Measurements from ENCODE around the gene PSMD9. TPM values are rescaled to one million over a fixed set of nuclear protein-coding genes. Genes with fewer than 3 reads are reported as not detected.

The PSMD9 gene
- total RNA-seq, 4 donors from 2014 or later = 2.4 to 312 (median 46.0) TPM

- no peaks in the 10 kb centered on the region for H3K9me3 ChIP-seq
- H3K4me3 ChIP-seq = no peak overlapping the region
- TF ChIP-seq CTCF (IDR thresholded peaks at IDR 0.05) (no peak), POLR2A (IDR thresholded peaks at IDR 0.05) (no peak)
- intact Hi-C loops (cut with DNase I; ENCODE audit: low total_unique reads) = no loop called here
- DNase-seq = no peak
- no peaks in the 10 kb centered on the region for H3K4me1 ChIP-seq
- H3K36me3 ChIP-seq = no peaks in the 10 kb centered on the region
- no peak overlapping the region for H3K27ac ChIP-seq
- H3K27me3 ChIP-seq = no peaks in the 10 kb centered on the region
Measured at GRCh38 chr12:121966959-121967358, 78.4 kb downstream of the PSMD9 start.

Small RNA genes lying within 50 kb of the gene (small RNA-seq; reads per million reads assigned to genes)
- gene AC069503.3 (not detected), gene RF00017 (not detected), gene RNU7-170P (not detected)

Other genes with a start within 250 kb of the PSMD9 start
- 1 to 10 TPM in 1 of 4 donors, under 1 TPM in 1, not detected in 2; 0.27 to 1.9 TPM for gene MORN3, start 219.1 kb upstream of the PSMD9 start, total RNA-seq
- gene TMEM120B, start 176.0 kb upstream of the PSMD9 start, total RNA-seq = 10 to 100 TPM in 3 of 4 donors, 1 to 10 TPM in 1; 1.0 to 35.2 (median 19.6) TPM
- gene RHOF, start 95.1 kb upstream of the PSMD9 start, total RNA-seq = 10 to 100 TPM in 3 of 4 donors, 1 to 10 TPM in 1; 5.1 to 27.6 (median 13.1) TPM
- gene SETD1B, start 84.8 kb upstream of the PSMD9 start, total RNA-seq = 10 to 100 TPM in 1 of 4 donors, 1 to 10 TPM in 3; 1.3 to 63.6 (median 5.6) TPM
- 1 to 10 TPM in 1 of 4 donors, not detected in 3; 1.9 TPM for gene HPD, start 29.9 kb upstream of the PSMD9 start, total RNA-seq
- gene CFAP251, start 29.8 kb downstream of the PSMD9 start, total RNA-seq = 100 to 1,000 TPM in 1 of 4 donors, 10 to 100 TPM in 2, 1 to 10 TPM in 1; 5.9 to 135 (median 12.7) TPM
- 10 to 100 TPM in 1 of 4 donors, 1 to 10 TPM in 1, under 1 TPM in 2; 0.26 to 12.2 (median 4.2) TPM for gene BCL7A, start 133.1 kb downstream of the PSMD9 start, total RNA-seq
- 10 to 100 TPM; 21.5 to 88.7 (median 24.7) TPM for gene MLXIP, start 190.0 kb downstream of the PSMD9 start, total RNA-seq

Data from uterus (tissue), 4 donors.